DND-41 (cell line): ENCODE data around the gene ACADS.

ENCODE experiments used
- ATAC-seq: fragments of 200-7000 bp; cut with Tn5 transposase; 3 replicates; pipeline ENCODE4 v1.9.1; 2021; ENCODE audit warnings: low read depth; ENCODE audit not compliant: insufficient read depth
- DNase-seq: peaks from one replicate; pipeline ENCODE4 v3.0.0-alpha.2; 2020
- H2AFZ ChIP-seq: 2 replicates; pipeline ENCODE4 v1.6.0; 2012; ENCODE audit warnings: low read depth, low read length
- H3K27ac ChIP-seq: 2 replicates; pipeline ENCODE4 v1.5.1; 2012; ENCODE audit warnings: low read length, inconsistent platforms
- H3K27me3 ChIP-seq: fragments of 200-600 bp; sonication (generic); 2 replicates; pipeline ENCODE4 v1.6.0; 2012; ENCODE audit warnings: low read length, mild to moderate bottlenecking, inconsistent platforms; ENCODE audit not compliant: insufficient read depth, poor library complexity
- H3K36me3 ChIP-seq: 2 replicates; pipeline ENCODE4 v1.5.1; 2012; ENCODE audit warnings: low read length, inconsistent platforms; ENCODE audit not compliant: insufficient read depth
- H3K4me1 ChIP-seq: 2 replicates; pipeline ENCODE4 v1.5.1; 2012; ENCODE audit warnings: mild to moderate bottlenecking, low read length; ENCODE audit not compliant: insufficient read depth
- H3K4me2 ChIP-seq: 2 replicates; pipeline ENCODE4 v1.6.0; 2012; ENCODE audit warnings: mild to moderate bottlenecking, moderate library complexity, low read length, inconsistent platforms; ENCODE audit not compliant: insufficient read depth
- H3K4me3 ChIP-seq, 2 experiments: fragments of 200-600 bp in 1 of 2; shearing (Covaris generic) in 1 of 2; 2 replicates each; pipeline ENCODE4 v1.5.1; 2012 to 2016; ENCODE audit warnings: inconsistent platforms in 2 of 2, low read length in 2 of 2, mild to moderate bottlenecking in 2 of 2, low read depth in 1 of 2, moderate library complexity in 1 of 2
- H3K79me2 ChIP-seq: 2 replicates; pipeline ENCODE4 v1.6.0; 2012; ENCODE audit warnings: low read length, inconsistent platforms; ENCODE audit not compliant: insufficient read depth
- H3K9ac ChIP-seq: 2 replicates; pipeline ENCODE4 v1.6.0; 2012; ENCODE audit warnings: low read depth, mild to moderate bottlenecking, inconsistent platforms, low read length, moderate library complexity
- H3K9me3 ChIP-seq: 2 replicates; pipeline ENCODE4 v1.5.1; 2012; ENCODE audit warnings: low read length, moderate library complexity, mild to moderate bottlenecking, inconsistent platforms; ENCODE audit not compliant: insufficient read depth, severe bottlenecking
- H4K20me1 ChIP-seq: 2 replicates; pipeline ENCODE4 v1.6.0; 2012; ENCODE audit warnings: low read length; ENCODE audit not compliant: insufficient read depth
- EZH2 ChIP-seq: IDR thresholded peaks from 3 replicates; pipeline ENCODE4 v1.6.1; 2012; ENCODE audit warnings: borderline replicate concordance, low read depth, mild to moderate bottlenecking, moderate library complexity, low read length, inconsistent platforms; ENCODE audit not compliant: severe bottlenecking
- TF ChIP-seq, protein P1 (sequence below): IDR thresholded peaks from 2 replicates; pipeline ENCODE4 v1.5.1; 2012; ENCODE audit warnings: borderline replicate concordance, low read length, moderate library complexity, mild to moderate bottlenecking; ENCODE audit not compliant: poor library complexity, severe bottlenecking; ENCODE audit errors: extremely low read depth

Gene ACADS

DNA sequence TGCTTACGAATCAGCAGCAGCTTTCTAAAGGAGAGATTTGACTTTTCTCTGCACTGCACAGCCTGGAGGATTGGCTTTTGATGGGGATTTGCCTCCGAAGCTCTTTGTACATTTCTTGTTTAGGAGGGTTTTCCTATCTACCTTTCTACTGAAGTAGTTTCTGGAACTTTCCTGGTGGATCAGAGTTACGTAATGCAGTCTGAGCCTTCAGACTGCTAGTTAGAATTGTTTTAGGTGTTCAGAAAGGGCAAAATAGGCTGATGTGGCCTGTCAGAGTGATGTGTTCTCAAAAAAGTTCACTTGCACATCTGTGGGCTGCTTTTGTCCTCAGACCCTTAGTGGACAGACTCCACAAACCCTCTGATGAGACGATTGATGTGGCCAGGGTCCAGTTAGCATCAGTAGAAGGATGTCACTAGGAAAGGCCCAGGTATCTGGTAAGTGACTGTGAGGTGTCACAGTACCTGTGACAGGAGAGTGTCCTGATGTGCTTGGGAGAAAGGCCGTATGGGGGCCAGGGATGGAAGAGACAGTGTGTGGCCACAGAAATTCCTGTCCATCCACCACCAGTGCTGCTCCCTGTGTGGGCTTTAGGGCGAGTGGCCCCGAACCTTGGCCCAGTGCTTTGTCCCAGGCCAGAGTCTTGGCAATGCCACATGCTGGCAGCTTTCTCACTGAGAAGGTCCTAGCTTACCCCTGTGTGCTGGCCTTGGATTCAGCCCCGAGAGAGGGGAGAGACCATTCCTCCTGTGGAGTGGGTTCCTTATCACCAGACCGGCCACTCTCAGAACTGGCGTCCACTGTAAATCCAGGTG lies 4.4 kb upstream of the ACADS start:
- no peak overlapping the region for H3K4me2 ChIP-seq
- no peak overlapping the region for H3K4me3 ChIP-seq
- H3K4me1 ChIP-seq = peaks cover 13% of the 10 kb centered on the region
- peaks cover 65% of the 10 kb centered on the region for H3K36me3 ChIP-seq
- TF ChIP-seq, protein P1, sequence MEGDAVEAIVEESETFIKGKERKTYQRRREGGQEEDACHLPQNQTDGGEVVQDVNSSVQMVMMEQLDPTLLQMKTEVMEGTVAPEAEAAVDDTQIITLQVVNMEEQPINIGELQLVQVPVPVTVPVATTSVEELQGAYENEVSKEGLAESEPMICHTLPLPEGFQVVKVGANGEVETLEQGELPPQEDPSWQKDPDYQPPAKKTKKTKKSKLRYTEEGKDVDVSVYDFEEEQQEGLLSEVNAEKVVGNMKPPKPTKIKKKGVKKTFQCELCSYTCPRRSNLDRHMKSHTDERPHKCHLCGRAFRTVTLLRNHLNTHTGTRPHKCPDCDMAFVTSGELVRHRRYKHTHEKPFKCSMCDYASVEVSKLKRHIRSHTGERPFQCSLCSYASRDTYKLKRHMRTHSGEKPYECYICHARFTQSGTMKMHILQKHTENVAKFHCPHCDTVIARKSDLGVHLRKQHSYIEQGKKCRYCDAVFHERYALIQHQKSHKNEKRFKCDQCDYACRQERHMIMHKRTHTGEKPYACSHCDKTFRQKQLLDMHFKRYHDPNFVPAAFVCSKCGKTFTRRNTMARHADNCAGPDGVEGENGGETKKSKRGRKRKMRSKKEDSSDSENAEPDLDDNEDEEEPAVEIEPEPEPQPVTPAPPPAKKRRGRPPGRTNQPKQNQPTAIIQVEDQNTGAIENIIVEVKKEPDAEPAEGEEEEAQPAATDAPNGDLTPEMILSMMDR = no peak
- TF ChIP-seq EZH2 = no peak
- no peaks in the 10 kb centered on the region; the same call in 1 of the 2 replicates for H4K20me1 ChIP-seq
- H3K79me2 ChIP-seq = peaks cover 2% of the 10 kb centered on the region; the same call in 1 of the 2 replicates
- H3K9me3 ChIP-seq = no peaks in the 10 kb centered on the region
- no peak overlapping the region for H3K27ac ChIP-seq
- no peaks in the 10 kb centered on the region for H3K27me3 ChIP-seq
- DNase-seq = no peak
- ATAC-seq = no peak
- H2AFZ ChIP-seq = no peak overlapping the region
- no peak overlapping the region for H3K9ac ChIP-seq

DNA sequence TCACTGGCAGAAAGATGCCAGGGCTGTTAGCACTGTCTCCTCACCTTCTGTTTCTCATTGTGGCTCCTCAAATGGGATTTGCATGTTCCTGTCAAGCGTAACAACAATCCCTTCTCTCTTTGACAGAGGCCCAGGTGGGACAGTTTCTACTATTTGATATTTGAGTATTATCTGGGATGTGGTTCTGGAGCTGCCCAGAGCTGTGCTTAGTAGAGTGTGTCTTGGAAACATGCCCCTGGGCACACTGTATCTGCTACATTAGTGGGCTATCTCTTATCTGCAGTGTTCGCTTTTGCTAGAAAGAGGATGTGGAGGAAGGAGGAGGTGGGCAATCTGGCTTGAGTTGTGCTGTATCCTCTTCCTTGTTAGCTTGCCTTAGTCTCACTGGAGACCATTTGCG lies 3.8 kb upstream of the ACADS start:
- H3K36me3 ChIP-seq = peaks cover 59% of the 10 kb centered on the region
- no peaks in the 10 kb centered on the region for H3K27me3 ChIP-seq
- ATAC-seq = no peak
- H3K79me2 ChIP-seq = peaks cover 6% of the 10 kb centered on the region
- no peak overlapping the region for H3K9ac ChIP-seq
- no peak for DNase-seq
- no peaks in the 10 kb centered on the region for H3K9me3 ChIP-seq
- H2AFZ ChIP-seq = no peak overlapping the region
- H3K27ac ChIP-seq = no peak overlapping the region
- no peak overlapping the region for H3K4me2 ChIP-seq
- no peaks in the 10 kb centered on the region; the same call in 1 of the 2 replicates for H4K20me1 ChIP-seq
- H3K4me1 ChIP-seq = peaks cover 20% of the 10 kb centered on the region
- no peak overlapping the region for H3K4me3 ChIP-seq
- TF ChIP-seq, protein P1 = no peak
- TF ChIP-seq EZH2 = no peak

DNA sequence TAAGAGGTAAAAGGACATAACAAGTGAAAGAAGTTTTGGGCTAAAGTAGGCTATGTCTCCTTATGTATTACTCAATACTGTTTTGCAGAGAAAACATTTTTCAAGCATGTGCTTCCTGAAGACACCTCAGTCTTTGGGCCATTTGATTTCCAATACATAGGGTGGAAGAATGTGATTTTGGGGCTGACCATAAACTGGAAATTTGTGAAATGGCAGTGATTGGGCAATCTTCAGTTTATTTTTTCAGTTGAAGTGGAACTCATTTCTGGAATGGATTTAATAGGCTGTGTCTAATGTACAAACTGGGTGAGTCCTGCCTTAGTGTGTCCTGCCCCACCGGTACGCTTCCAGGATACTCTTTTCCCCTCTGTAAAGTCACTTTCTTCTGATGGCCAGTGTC lies 2.8 kb upstream of the ACADS start:
- H3K4me1 ChIP-seq = peaks cover 24% of the 10 kb centered on the region
- H3K36me3 ChIP-seq = peaks cover 60% of the 10 kb centered on the region
- TF ChIP-seq EZH2 = no peak
- TF ChIP-seq, protein P1 = no peak

More for the DNA sequence above, 2.8 kb upstream of the ACADS start:
- no peak for DNase-seq
- no peak overlapping the region for H3K4me3 ChIP-seq
- no peaks in the 10 kb centered on the region; the same call in 1 of the 2 replicates for H4K20me1 ChIP-seq
- ATAC-seq = no peak
- no peak overlapping the region for H2AFZ ChIP-seq
- H3K4me2 ChIP-seq = no peak overlapping the region
- peaks cover 8% of the 10 kb centered on the region for H3K79me2 ChIP-seq
- no peak overlapping the region for H3K9ac ChIP-seq
- H3K27ac ChIP-seq = no peak overlapping the region
- H3K27me3 ChIP-seq = no peaks in the 10 kb centered on the region
- no peaks in the 10 kb centered on the region for H3K9me3 ChIP-seq
